NCI-H146 (cell line): Measurements from ENCODE around the gene ZFAND6.
"Not testable (repeated sequence)": the region's sequence is repeated elsewhere in the genome, so short reads cannot be mapped to it uniquely, and the experiment has no call there.

ENCODE experiments used
- DNase-seq: peaks from one replicate; lab custom pipeline; 2025; lab: John Stamatoyannopoulos, UW

ZFAND6 gene

GRCh38 chr15:80099241-80099640 lies 39.8 kb downstream of the ZFAND6 start:
- DNase-seq: no peak

- not testable (repeated sequence) for DNase-seq
Measured at GRCh38 chr15:80099662-80100061, 40.2 kb downstream of the ZFAND6 start.

- no peak for DNase-seq
Measured at GRCh38 chr15:80100247-80100646, 40.8 kb downstream of the ZFAND6 start.

- no peak for DNase-seq
Measured at GRCh38 chr15:80105193-80105592, 45.7 kb downstream of the ZFAND6 start.

GRCh38 chr15:80105595-80105994 lies 46.1 kb downstream of the ZFAND6 start:
- no peak for DNase-seq

- no peak for DNase-seq
Measured at GRCh38 chr15:80106051-80106450, 46.6 kb downstream of the ZFAND6 start.

- no peak for DNase-seq
Measured at GRCh38 chr15:80107204-80107603, 47.7 kb downstream of the ZFAND6 start.

- no peak for DNase-seq
Measured at GRCh38 chr15:80107774-80108173, 48.3 kb downstream of the ZFAND6 start.

GRCh38 chr15:80109388-80109787 lies 49.9 kb downstream of the ZFAND6 start:
- no peak for DNase-seq

GRCh38 chr15:80110920-80111319 lies 51.4 kb downstream of the ZFAND6 start:
- no peak for DNase-seq

- DNase-seq: no peak
Measured at GRCh38 chr15:80114114-80114513, 54.6 kb downstream of the ZFAND6 start.

- DNase-seq: no peak
Measured at GRCh38 chr15:80115021-80115420, 55.5 kb downstream of the ZFAND6 start.

GRCh38 chr15:80118956-80119355 lies 59.5 kb downstream of the ZFAND6 start:
- no peak for DNase-seq

- no peak for DNase-seq
Measured at GRCh38 chr15:80120636-80121035, 61.2 kb downstream of the ZFAND6 start.

GRCh38 chr15:80121546-80121945 lies 62.1 kb downstream of the ZFAND6 start:
- DNase-seq: peak; percentile 2

GRCh38 chr15:80123034-80123433 lies 63.6 kb downstream of the ZFAND6 start:
- no peak for DNase-seq

GRCh38 chr15:80127253-80127652 lies 67.8 kb downstream of the ZFAND6 start:
- not testable (repeated sequence) for DNase-seq

GRCh38 chr15:80127911-80128310 lies 68.4 kb downstream of the ZFAND6 start:
- no peak for DNase-seq

- no peak for DNase-seq
Measured at GRCh38 chr15:80132382-80132781, 72.9 kb downstream of the ZFAND6 start.

GRCh38 chr15:80136854-80137253 lies 77.4 kb downstream of the ZFAND6 start:
- peak; percentile 40 for DNase-seq

GRCh38 chr15:80138961-80139360 lies 79.5 kb downstream of the ZFAND6 start:
- no peak for DNase-seq

- no peak for DNase-seq
Measured at GRCh38 chr15:80140909-80141308, 81.4 kb downstream of the ZFAND6 start.

GRCh38 chr15:80141916-80142598 lies 82.6 kb downstream of the ZFAND6 start:
- DNase-seq: no peak

GRCh38 chr15:80142646-80143045 lies 83.2 kb downstream of the ZFAND6 start:
- peak; percentile 25 for DNase-seq
